Body of pancreas (tissue), 4 donors: ENCODE results near the gene EIF1AD.

Experiments used
- POLR2A ChIP-seq, 3 donors: fragments of 450-650 bp; IDR thresholded peaks; one replicate each; pipeline ENCODE4 v1.6.1; 2016; ENCODE audit warnings: antibody characterized with exemption in 3 of 3, mild to moderate bottlenecking in 2 of 3
- TF ChIP-seq, protein P1 (sequence below), 7 experiments: fragments of 450-650 bp in 4 of 7; fragments of 200-600 bp in 3 of 7; sonication (generic) in 3 of 7; IDR thresholded peaks; one replicate each; pipeline ENCODE4 v1.5.1; 2016 to 2019; ENCODE audit warnings: antibody characterized with exemption in 7 of 7

DNA sequence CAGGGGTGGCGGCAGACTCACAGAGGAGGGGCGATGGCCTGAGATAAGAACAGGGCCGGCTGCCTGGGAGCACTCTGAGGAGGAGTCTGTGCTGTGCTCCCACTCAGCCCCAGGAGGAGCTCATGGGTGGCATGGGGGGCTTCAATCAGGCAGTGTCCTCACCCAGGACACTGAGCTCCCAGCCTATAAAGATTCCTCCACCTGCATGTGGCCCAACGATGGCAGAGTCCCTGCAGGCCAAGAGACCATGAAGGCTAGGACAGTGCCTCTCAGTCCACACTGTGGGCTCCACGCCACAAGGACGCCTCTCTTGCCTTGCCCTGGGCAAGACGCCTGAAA is 11.8 kb upstream of the EIF1AD start:
- TF ChIP-seq, protein P1, sequence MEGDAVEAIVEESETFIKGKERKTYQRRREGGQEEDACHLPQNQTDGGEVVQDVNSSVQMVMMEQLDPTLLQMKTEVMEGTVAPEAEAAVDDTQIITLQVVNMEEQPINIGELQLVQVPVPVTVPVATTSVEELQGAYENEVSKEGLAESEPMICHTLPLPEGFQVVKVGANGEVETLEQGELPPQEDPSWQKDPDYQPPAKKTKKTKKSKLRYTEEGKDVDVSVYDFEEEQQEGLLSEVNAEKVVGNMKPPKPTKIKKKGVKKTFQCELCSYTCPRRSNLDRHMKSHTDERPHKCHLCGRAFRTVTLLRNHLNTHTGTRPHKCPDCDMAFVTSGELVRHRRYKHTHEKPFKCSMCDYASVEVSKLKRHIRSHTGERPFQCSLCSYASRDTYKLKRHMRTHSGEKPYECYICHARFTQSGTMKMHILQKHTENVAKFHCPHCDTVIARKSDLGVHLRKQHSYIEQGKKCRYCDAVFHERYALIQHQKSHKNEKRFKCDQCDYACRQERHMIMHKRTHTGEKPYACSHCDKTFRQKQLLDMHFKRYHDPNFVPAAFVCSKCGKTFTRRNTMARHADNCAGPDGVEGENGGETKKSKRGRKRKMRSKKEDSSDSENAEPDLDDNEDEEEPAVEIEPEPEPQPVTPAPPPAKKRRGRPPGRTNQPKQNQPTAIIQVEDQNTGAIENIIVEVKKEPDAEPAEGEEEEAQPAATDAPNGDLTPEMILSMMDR (IDR thresholded peaks at IDR 0.05) = no peak
- TF ChIP-seq POLR2A (IDR thresholded peaks at IDR 0.05) = no peak
